GM12878 (cell line): ENCODE results near the gene PRDM16. TPM values are rescaled to one million over a fixed set of nuclear protein-coding genes. Genes with fewer than 3 reads are reported as not detected.

Source experiments
- ATAC-seq: fragments of 200-7000 bp; cut with Tn5 transposase; 3 replicates; pipeline ENCODE4 v1.9.1; 2020; ENCODE audit warnings: mild to moderate bottlenecking, moderate library complexity
- BruUV-seq: library from RNA; stranded (reverse); fragments of 400-500 nt; replicated peaks from 2 replicates; lab custom pipeline; 2021; lab: Mats Ljungman, UMichigan
- CTCF ChIA-PET: fragments of 300-600 bp; sonication (Branson Sonifier 250); formaldehyde crosslinking; extraction: SDS; loops from one replicate; lab custom pipeline; 2021; ENCODE audit warnings: inconsistent platforms; lab: Yijun Ruan, JAX
- POLR2A ChIA-PET: fragments of 350-600 bp; formaldehyde crosslinking; extraction: SDS; loops from one replicate; lab custom pipeline; 2021; ENCODE audit warnings: inconsistent platforms; lab: Charles Lee
- RAD21 ChIA-PET: fragments of 300-600 bp; sonication (Branson Sonifier 250); formaldehyde crosslinking; loops from one replicate; lab custom pipeline; 2023; ENCODE audit warnings: antibody characterized with exemption; ENCODE audit not compliant: unreplicated experiment; lab: Charles Lee
- SMC1A ChIA-PET: fragments of 300-600 bp; sonication (Branson Sonifier 250); formaldehyde crosslinking; loops from one replicate; lab custom pipeline; 2023; ENCODE audit not compliant: unreplicated experiment, uncharacterized antibody; lab: Charles Lee
- DNase-seq: peaks from one replicate; pipeline ENCODE4 v3.0.0-alpha.2; 2011; ENCODE audit warnings: low read depth, low spot score
- FAIRE-seq: peaks from 3 replicates; lab custom pipeline; 2011; peaks lifted over from hg19 to GRCh38; lab: Jason Lieb, UNC
- H2AFZ ChIP-seq: 2 replicates; pipeline ENCODE4 v1.6.0; 2011; ENCODE audit warnings: low read depth, low read length, control low read depth; ENCODE audit not compliant: control insufficient read depth
- H3K27ac ChIP-seq: 2 replicates; pipeline ENCODE4 v1.5.1; 2011; ENCODE audit warnings: control low read depth; ENCODE audit not compliant: control insufficient read depth, insufficient read depth
- H3K27me3 ChIP-seq, 2 experiments: replicated peaks in 1 of 2; 2 replicates each; pipeline versions ENCODE4 v1.6.0 to v1.6.1; 2011; ENCODE audit warnings: low read length in 1 of 2; ENCODE audit not compliant: control insufficient read depth in 2 of 2, insufficient read depth in 2 of 2
- H3K36me3 ChIP-seq, 2 experiments: 2 replicates each; pipeline ENCODE4 v1.5.1; 2011; ENCODE audit warnings: low read length in 1 of 2; ENCODE audit not compliant: control insufficient read depth in 2 of 2, insufficient read depth in 2 of 2
- H3K4me1 ChIP-seq: 2 replicates; pipeline ENCODE4 v1.6.1; 2011; ENCODE audit warnings: mild to moderate bottlenecking, low read length, moderate library complexity, mixed read lengths; ENCODE audit not compliant: control insufficient read depth, insufficient read depth
- H3K4me2 ChIP-seq: 2 replicates; pipeline ENCODE4 v1.6.0; 2011; ENCODE audit warnings: control low read depth; ENCODE audit not compliant: control insufficient read depth, insufficient read depth
- H3K4me3 ChIP-seq: fragments of 200-600 bp; sonication (generic); 2 replicates; pipeline ENCODE4 v1.5.1; 2016
- H3K79me2 ChIP-seq: 2 replicates; pipeline ENCODE4 v1.6.0; 2011; ENCODE audit warnings: low read length; ENCODE audit not compliant: control insufficient read depth, insufficient read depth
- H3K9ac ChIP-seq: 2 replicates; pipeline ENCODE4 v1.8.0; 2011; ENCODE audit warnings: low read length, control low read depth, mixed read lengths; ENCODE audit not compliant: control insufficient read depth, insufficient read depth
- H3K9me3 ChIP-seq: replicated peaks from 3 replicates; pipeline ENCODE4 v1.5.1; 2011; ENCODE audit warnings: mild to moderate bottlenecking, low read length; ENCODE audit not compliant: control insufficient read depth, insufficient read depth
- H4K20me1 ChIP-seq: 2 replicates; pipeline ENCODE4 v1.6.0; 2011; ENCODE audit not compliant: control insufficient read depth, insufficient read depth
- ASH2L ChIP-seq: fragments of 300-600, 200-600 bp; sonication (generic); IDR thresholded peaks from 2 replicates; pipeline ENCODE4 v1.6.1; 2017; ENCODE audit warnings: low read depth, mild to moderate bottlenecking, borderline replicate concordance
- BCL11A ChIP-seq: IDR thresholded peaks from 2 replicates; pipeline ENCODE4 v1.6.1; 2011; ENCODE audit warnings: low read depth, low read length
- CEBPB ChIP-seq, 2 experiments: fragments of 150-350 bp in 1 of 2; IDR thresholded peaks; 2 replicates each; pipeline ENCODE4 v1.6.1; 2012 to 2014; ENCODE audit warnings: low read depth in 2 of 2, low read length in 2 of 2, borderline replicate concordance in 1 of 2, inconsistent platforms in 1 of 2
- CUX1 ChIP-seq: IDR thresholded peaks from 2 replicates; pipeline ENCODE4 v1.6.1; 2012; ENCODE audit warnings: improper control_type of control experiment, low read depth, low read length; ENCODE audit not compliant: insufficient replicate concordance
- NFXL1 ChIP-seq: fragments of 450-650 bp; IDR thresholded peaks from 2 replicates; pipeline ENCODE4 v1.6.1; 2017; ENCODE audit warnings: antibody characterized with exemption, mild to moderate bottlenecking, borderline replicate concordance
- NFYA ChIP-seq: IDR thresholded peaks from 2 replicates; pipeline ENCODE4 v1.6.1; 2011; ENCODE audit warnings: low read depth, mild to moderate bottlenecking, low read length, improper control_type of control experiment, borderline replicate concordance
- NRF1 ChIP-seq: conservative IDR thresholded peaks from 2 replicates; pipeline ENCODE4 v1.6.1; 2011; ENCODE audit warnings: mild to moderate bottlenecking, low read depth, low read length, improper control_type of control experiment
- PAX8 ChIP-seq: fragments of 450-650 bp; IDR thresholded peaks from 2 replicates; pipeline ENCODE4 v1.6.1; 2017; ENCODE audit warnings: mild to moderate bottlenecking, moderate library complexity
- POU2F2 ChIP-seq: IDR thresholded peaks from 3 replicates; pipeline ENCODE4 v1.6.1; 2011; ENCODE audit warnings: low read depth, mild to moderate bottlenecking, low read length, borderline replicate concordance
- SIX5 ChIP-seq: IDR thresholded peaks from 2 replicates; pipeline ENCODE4 v1.6.1; 2011; ENCODE audit warnings: mild to moderate bottlenecking, low read depth, low read length, moderate library complexity; ENCODE audit not compliant: severe bottlenecking
- SMAD1 ChIP-seq: fragments of 450-650 bp; IDR thresholded peaks from 2 replicates; pipeline ENCODE4 v1.6.1; 2018; ENCODE audit warnings: mild to moderate bottlenecking, low read depth; ENCODE audit not compliant: partially characterized antibody
- STAT3 ChIP-seq: IDR thresholded peaks from 2 replicates; pipeline ENCODE4 v1.6.1; 2011; ENCODE audit warnings: low read depth, low read length, improper control_type of control experiment
- ZNF592 ChIP-seq: fragments of 450-650 bp; IDR thresholded peaks from 2 replicates; pipeline ENCODE4 v1.6.1; 2017; ENCODE audit warnings: mild to moderate bottlenecking, moderate library complexity
- WGBS: methylation state at CpG from one replicate; pipeline ENCODE4 v1.1.6; 2016; ENCODE audit warnings: low lambda C conversion rate; ENCODE audit not compliant: insufficient replicate concordance, insufficient coverage; ENCODE audit errors: missing lambda C conversion rate; 5-methylcytosine and 5-hydroxymethylcytosine counted together
- in situ Hi-C: fragments of 300-500 bp; cut with MboI; formaldehyde crosslinking; loops from 9 replicates; pipeline ENCODE4 v1.14.3; 2018; ENCODE audit warnings: mixed read lengths
- intact Hi-C: fragments of 100-400 bp; cut with micrococcal nuclease; formaldehyde crosslinking; loops from one replicate; pipeline ENCODE4 v1.14.2; 2022; ENCODE audit not compliant: unreplicated experiment
- polyA plus RNA-seq, 11 experiments: library from polyadenylated mRNA; depleted of rRNA in 4 of 11; unstranded in 6 of 11; stranded (reverse) in 5 of 11; fragments of >200 nt; fragmentation: Nextera tagmentation in 4 of 11; fragmentation: Illumina TruSeq in 1 of 11; extraction: Ambion mirVana in 4 of 11; extraction: Trizol in 1 of 11; gene quantifications; 1 replicate in 1 of 11; 2 replicates in 10 of 11; pipeline versions ENCODE4 v1.2.1 to v1.2.3, GENCODE V29; 2011 to 2016; ENCODE audit warnings: inconsistent platforms in 2 of 11, missing spikeins in 2 of 11, low read depth in 1 of 11
- total RNA-seq, 4 experiments: library from RNA; depleted of rRNA in 3 of 4; stranded (reverse); fragments of >200 nt in 3 of 4; fragmentation: Illumina TruSeq in 1 of 4; extraction: Trizol in 1 of 4; gene quantifications; 2 replicates each; pipeline versions ENCODE4 v1.2.1 to v1.2.3, GENCODE V29; 2013 to 2021

Gene PRDM16
- total and polyA plus RNA-seq, 10 of the 15 experiments (the other 5 are each of a cell fraction or from before 2014, with no cell fraction given) = 0.03 TPM; not detected in 9

- no peak for TF ChIP-seq CUX1
Observed at GRCh38 chr1:3029481-3029961, 39.5 kb upstream of the PRDM16 start (continued).

GRCh38 chr1:3029991-3030662 lies 38.9 kb upstream of the PRDM16 start:
- Histone ChIP-seq H3K4me1 (no peaks in the 10 kb centered on the region), H3K4me2 (no peak overlapping the region), H3K9ac (no peak overlapping the region), H4K20me1 (no peaks in the 10 kb centered on the region), H2AFZ (no peak overlapping the region), H3K9me3 (no peaks in the 10 kb centered on the region), H3K36me3 (no peaks in the 10 kb centered on the region), H3K79me2 (no peaks in the 10 kb centered on the region), H3K4me3 (no peak overlapping the region), H3K27me3 (no peaks in the 10 kb centered on the region), H3K27ac (no peak overlapping the region)
- ChIA-PET RAD21 (no interaction called here), SMC1A (no interaction called here), CTCF (no interaction called here), POLR2A (no interaction called here)
- WGBS = 44% methylated on average over 32 of the region's 32 CpGs
- DNase-seq (no peak), FAIRE-seq (no peak), ATAC-seq (no peak)
- in situ Hi-C loops (no loop called here), intact Hi-C loops (no loop called here)
- BruUV-seq = no TSS peak
- TF ChIP-seq ZNF592 = no peak
- no peak for TF ChIP-seq NFXL1
- TF ChIP-seq ASH2L = no peak
- no peak for TF ChIP-seq POU2F2
- TF ChIP-seq NFYA = no peak
- no peak for TF ChIP-seq PAX8
- no peak for TF ChIP-seq CEBPB (IDR thresholded peaks at IDR 0.05; ENCODE audit: borderline replicate concordance in 1 of 2, low read depth in 2 of 2, low read length in 2 of 2)
- no peak for TF ChIP-seq BCL11A
- no peak for TF ChIP-seq NRF1
- TF ChIP-seq STAT3 = no peak
- no peak for TF ChIP-seq SIX5
- TF ChIP-seq SMAD1 = no peak
